GM23248 (cell line): ENCODE results near the gene MMAA.

Source experiments
- EZH2 ChIP-seq: fragments of 200-600 bp; sonication (generic); IDR thresholded peaks from 2 replicates; pipeline ENCODE4 v1.6.1; 2018; ENCODE audit warnings: antibody characterized with exemption, mild to moderate bottlenecking; ENCODE audit not compliant: insufficient read depth, poor library complexity, severe bottlenecking
- EZH2phosphoT487 ChIP-seq: fragments of 200-600 bp; sonication (generic); IDR thresholded peaks from 2 replicates; pipeline ENCODE4 v1.6.1; 2018; ENCODE audit warnings: antibody characterized with exemption, moderate library complexity, mild to moderate bottlenecking, low read depth; ENCODE audit not compliant: insufficient read depth

DNA sequence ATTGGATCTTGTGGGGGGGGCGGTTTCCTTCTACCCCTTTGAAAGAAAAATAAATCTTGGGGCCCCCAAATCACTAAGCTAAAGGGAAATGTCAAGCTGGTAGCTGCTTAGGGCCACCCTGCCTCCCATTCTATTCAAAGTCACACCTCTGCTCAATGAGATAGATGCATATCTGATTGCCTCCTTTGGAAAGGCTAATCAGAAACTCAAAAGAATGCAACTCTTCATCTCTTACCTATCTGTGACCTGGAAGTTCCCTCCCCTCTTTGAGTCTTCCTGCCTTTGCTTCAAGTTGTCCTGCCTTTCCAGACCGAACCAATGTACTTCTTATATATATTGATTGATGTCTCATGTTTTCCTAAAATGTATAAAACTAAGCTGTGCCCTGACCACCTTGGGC lies 67.8 kb downstream of the MMAA start:
- TF ChIP-seq EZH2, result no peak
- TF ChIP-seq EZH2phosphoT487, result no peak
